DMS153 treated with DMSO at 0.1 percent for 48 hours (cell line): ENCODE measurements around the gene ABL2.
"Not testable (repeated sequence)": the region's sequence is repeated elsewhere in the genome, so short reads cannot be mapped to it uniquely, and the experiment has no call there.

ENCODE experiments used
- DNase-seq: peaks from one replicate; lab custom pipeline; 2025; ENCODE audit not compliant: unreplicated experiment; lab: John Stamatoyannopoulos, UW

The ABL2 gene

GRCh38 chr1:179137617-179138255 lies 91.7 kb downstream of the ABL2 start:
- DNase-seq, result no peak

DNA sequence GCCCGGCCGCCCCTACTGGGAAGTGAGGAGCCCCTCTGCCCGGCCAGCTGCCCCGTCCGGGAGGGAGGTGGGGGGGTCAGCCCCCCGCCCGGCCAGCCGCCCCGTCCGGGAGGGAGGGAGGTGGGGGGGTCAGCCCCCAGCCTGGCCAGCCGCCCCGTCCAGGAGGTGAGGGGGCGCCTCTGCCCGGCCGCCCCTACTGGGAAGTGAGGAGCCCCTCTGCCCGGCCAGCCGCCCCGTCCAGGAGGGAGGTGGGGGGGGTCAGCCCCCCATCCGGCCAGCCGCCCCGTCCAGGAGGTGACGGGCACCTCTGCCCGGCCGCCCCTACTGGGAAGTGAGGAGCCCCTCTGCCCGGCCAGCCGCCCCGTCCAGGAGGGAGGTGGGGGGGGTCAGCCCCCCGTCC lies 93.8 kb downstream of the ABL2 start:
- not testable (repeated sequence) for DNase-seq

GRCh38 chr1:179135168-179135567 lies 94.3 kb downstream of the ABL2 start:
- not testable (repeated sequence) for DNase-seq

GRCh38 chr1:179129702-179130473 lies 99.6 kb downstream of the ABL2 start:
- peak; percentile 23 for DNase-seq

DNA sequence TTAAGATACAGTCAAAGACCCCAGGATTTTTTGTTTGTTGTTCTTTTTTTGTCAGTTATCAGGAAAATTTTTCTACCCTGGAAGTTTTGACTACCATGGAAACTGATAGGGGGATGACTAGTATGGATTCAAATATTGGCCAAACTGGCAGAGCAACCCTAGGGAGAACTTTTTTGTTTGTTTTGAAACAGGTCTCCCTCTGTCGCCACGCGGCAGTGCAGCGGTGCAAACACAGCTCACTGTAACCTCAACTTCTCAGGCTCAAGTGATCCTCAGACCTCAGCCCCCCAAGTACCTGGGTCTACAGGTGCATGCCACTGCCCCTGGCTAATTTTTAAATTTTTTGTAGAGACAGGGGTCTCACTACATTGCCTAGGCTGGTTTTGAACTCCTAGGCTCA lies 101.0 kb downstream of the ABL2 start:
- no peak for DNase-seq

GRCh38 chr1:179127163-179127895 lies 102.1 kb downstream of the ABL2 start:
- no peak for DNase-seq

- DNase-seq, result no peak
These were observed 103.0 kb downstream of the ABL2 start for GRCh38 chr1:179126338-179127060.

DNA sequence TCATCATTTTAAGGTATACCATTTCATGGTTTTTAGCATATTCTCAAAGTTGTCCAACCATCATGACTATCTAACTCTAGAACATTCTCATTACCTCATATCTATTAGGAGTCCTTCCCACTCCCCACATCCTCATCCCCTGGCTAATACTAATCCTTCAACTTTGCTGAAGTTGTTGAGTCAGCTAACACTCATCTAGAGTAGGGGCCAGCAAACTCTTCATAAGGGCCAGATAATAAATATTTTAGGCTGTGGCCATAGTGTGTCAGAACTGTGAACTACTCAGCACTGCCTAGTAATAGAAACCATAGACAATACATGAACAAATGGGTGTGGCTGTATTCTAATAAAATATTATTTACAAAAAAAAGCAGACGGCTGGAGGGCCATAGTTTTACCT lies 104.6 kb downstream of the ABL2 start:
- no peak for DNase-seq

- DNase-seq, result no peak
These were observed 108.1 kb downstream of the ABL2 start for GRCh38 chr1:179121159-179121938.

GRCh38 chr1:179120736-179121135 lies 108.7 kb downstream of the ABL2 start:
- DNase-seq, result no peak

DNA sequence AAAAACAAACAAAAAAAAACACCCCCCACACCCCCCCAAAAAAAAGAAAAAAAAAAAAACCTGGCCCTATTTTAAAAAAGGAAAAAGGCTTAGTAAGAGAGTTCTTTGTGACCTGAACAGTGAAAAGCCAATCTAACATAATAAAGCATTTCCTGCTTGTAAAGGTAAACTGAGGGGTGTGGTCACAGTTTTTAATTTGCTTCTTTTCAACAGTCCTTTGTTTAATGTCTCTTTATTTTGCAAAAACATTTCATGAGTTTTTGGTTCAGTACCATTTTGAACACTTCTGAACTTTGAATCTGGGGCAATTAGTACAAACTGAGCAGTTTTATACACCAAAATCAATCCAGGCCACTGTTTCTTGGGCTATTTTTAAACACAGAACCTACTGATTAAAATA lies 110.0 kb downstream of the ABL2 start:
- DNase-seq, result no peak

DNA sequence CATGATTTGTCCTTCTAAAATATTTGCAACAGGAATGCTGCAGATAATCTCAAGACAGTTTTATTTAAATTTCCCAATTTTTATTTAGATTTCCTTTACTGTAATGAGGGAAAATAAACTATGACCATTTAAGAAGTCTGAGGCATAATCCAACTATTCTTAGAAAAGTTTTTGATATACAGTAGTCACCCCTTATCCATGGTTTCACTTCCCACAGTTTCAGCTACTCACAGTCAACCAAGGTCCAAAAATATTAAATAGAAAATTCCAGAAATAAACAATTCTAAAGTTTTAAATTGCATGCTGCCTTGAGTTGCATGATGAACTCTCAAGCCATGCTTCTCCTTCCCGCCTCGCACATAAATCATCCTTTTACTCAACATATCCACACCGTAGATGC lies 114.3 kb downstream of the ABL2 start:
- DNase-seq, result no peak

DNA sequence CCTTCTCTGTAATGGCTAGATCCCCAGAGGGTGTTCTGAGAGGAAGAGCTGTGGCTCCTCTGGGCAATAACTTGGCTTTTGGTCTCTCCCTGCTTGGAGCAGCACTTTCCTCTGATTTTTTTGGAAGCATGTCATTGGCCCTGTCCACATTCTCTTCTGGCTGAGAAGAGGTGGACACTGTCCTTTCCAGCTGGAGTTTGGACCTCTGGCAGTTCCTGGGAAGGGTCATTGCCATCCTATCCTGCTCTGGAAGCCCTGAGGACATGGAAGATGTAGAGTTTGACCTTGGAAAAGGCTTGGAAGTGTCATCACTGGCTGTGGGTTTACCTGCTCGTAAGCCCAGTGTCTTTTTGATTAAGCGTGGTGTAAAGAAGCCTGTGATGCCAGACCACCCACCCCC lies 120.8 kb downstream of the ABL2 start:
- DNase-seq, result no peak

DNA sequence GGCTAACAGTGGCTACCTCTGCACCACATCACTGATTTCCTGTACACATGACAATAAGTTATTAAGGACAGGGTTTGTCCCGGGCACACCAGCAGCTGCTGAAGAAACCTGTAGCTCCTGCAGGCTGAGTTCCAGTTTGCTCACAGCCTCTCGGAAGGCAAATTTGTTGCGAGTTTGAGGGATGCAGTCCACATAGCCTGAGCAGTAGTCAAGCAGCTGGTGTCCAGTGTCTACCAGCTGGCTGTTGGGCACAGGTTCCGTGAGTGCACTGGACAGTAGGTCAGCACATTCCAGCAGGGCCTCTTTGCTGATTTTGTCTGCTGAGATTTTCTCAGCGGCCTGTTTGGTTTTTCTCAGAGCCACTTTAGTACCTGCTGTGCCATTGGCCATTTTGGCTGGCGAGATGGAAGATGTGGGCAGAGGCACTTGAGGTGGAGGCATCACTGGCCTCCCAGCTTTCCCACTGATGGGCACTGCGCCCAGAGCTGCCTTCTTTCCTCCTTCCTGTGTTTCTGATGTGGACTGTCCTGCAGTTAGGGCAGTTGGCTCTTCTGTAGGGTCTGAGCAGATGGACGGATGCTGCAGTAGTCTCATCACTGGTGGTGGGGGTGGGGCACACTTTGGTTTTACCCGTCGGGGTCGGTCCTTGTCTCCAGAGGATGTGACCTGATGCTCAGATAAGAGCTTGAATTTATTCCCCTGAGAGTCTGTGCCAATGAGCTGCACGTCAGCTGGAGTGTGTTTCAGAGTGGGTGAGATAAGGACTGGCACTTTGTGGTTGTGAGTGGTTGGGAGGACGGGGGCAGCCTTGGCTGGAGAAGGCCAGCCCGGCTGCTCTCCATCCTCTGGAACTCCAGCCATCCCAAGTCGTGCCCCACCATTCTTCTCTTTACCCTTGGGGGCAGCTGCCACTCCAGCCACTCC lies 121.5 kb downstream of the ABL2 start:
- DNase-seq, result no peak

DNA sequence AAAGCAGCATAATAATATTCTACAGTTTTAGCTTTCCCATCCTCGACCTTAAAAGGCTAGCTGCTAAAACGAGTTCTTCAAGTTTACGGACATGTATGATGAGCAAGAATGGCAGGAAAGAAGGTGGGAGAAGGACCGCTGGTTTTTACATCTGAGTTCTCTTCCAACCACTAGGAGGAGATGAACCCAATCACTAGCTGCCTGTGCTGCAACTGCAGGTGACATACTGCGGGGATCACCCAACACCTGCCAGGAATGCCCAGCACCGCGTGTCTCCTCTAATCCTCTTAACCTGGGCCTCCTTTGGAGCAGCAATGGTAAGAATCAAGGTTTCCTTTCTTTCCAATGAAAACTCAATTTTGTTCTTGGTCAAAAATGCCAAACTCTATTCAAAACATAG lies 124.1 kb downstream of the ABL2 start:
- no peak for DNase-seq

DNA sequence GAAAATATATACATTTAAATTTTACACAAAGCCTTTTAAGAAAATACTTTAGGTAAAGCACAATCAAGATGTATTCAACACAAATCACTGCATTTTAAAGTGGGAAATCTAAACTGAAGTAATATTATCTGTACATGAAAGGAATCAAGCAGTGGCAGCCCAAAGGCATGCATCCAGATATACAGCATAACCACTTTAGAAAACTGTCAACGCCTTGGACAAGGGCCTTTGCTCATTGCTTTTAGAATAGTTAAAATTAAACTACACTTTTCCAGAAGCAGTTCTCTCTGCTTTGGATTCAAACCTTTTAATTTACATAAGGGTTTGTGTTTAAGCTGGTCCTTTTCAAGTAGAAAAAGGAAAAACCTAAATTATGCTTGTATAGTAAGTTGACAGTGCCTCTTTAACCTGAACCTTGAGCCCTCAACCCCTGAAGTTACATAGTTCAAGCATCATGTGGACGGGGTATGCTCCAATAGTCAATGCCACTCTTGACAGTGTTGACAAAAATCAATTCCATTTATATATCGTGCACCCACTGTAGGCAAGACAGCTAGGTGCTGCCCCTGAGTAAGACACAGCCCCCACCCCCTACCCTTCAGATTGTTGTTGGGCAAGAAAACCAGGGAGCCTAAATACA lies 124.7 kb downstream of the ABL2 start:
- no peak for DNase-seq

DNA sequence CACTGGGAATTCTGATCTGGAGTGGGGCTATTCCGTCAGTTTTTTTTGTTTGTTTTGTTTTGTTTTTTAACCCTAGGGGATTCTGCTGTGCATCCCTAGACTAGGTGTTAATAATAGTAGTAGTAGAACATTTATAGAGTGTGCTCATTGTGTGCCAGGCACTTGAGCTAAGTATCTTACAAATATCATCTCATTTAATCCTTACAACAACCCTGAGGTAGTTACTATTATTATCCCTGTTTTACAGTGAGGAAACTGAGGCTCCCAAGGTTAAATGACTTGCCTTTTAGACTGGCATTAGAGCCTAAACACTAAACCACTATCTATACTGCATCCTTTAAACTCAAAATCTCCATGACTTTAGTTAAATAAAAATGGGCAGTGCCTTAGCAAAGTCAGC lies 125.5 kb downstream of the ABL2 start:
- DNase-seq, result no peak

GRCh38 chr1:179101566-179101965 lies 127.9 kb downstream of the ABL2 start:
- no peak for DNase-seq

DNA sequence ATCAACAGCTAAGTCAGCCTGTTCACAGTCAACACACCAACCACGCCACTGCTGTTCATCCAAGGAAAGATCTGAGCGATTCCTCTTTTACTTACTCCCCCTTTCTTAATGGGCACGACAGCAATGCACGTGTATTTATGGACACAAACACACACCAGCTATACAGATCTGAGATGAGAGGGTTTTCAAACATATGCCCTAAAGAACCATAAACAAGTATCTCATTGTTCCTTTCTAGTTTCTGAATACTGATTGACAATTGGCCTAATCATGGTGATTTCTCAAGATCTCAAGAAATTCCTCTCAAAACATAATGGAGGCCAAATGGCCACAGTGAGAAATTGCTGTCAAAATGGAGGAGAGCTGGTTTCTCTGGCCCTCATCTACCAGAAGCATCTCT lies 129.6 kb downstream of the ABL2 start:
- DNase-seq, result no peak
